GM23338 (cell line): Measurements from ENCODE around the gene DRGX. TPM values are rescaled to one million over a fixed set of nuclear protein-coding genes. Genes with fewer than 3 reads are reported as not detected.

ENCODE experiments used
- ATAC-seq: fragments of 200-7000 bp; cut with Tn5 transposase; 3 replicates; pipeline ENCODE4 v1.9.1; 2020
- DNase-seq: peaks from one replicate; pipeline ENCODE4 v3.0.0-alpha.2; 2015; ENCODE audit warnings: low spot score
- H2AFZ ChIP-seq: fragments of 200-600 bp; sonication (generic); 2 replicates; pipeline ENCODE4 v1.8.0; 2016; ENCODE audit warnings: antibody characterized with exemption, mild to moderate bottlenecking, moderate library complexity
- H3F3A ChIP-seq: fragments of 200-600 bp; sonication (generic); replicated peaks from 2 replicates; pipeline ENCODE4 v1.8.0; 2017; ENCODE audit warnings: antibody characterized with exemption, mixed run types, low read depth
- H3K27ac ChIP-seq: fragments of 200-600 bp; sonication (generic); 2 replicates; pipeline ENCODE4 v1.6.1; 2016; ENCODE audit warnings: low read depth
- H3K27me3 ChIP-seq: fragments of 200-600 bp; sonication (generic); 2 replicates; pipeline ENCODE4 v1.8.0; 2016; ENCODE audit warnings: mild to moderate bottlenecking, mixed run types, moderate library complexity; ENCODE audit not compliant: insufficient read depth
- H3K36me3 ChIP-seq: fragments of 200-600 bp; sonication (generic); 2 replicates; pipeline ENCODE4 v1.8.0; 2016; ENCODE audit warnings: mild to moderate bottlenecking; ENCODE audit not compliant: insufficient read depth
- H3K4me1 ChIP-seq: fragments of 200-600 bp; sonication (generic); 2 replicates; pipeline ENCODE4 v1.8.0; 2016; ENCODE audit warnings: mild to moderate bottlenecking, moderate library complexity; ENCODE audit not compliant: insufficient read depth
- H3K4me2 ChIP-seq: fragments of 200-600 bp; sonication (generic); 2 replicates; pipeline ENCODE4 v1.7.1; 2017; ENCODE audit warnings: mixed run types
- H3K4me3 ChIP-seq: fragments of 200-600 bp; sonication (generic); 2 replicates; pipeline ENCODE4 v1.6.1; 2016; ENCODE audit warnings: mixed run types
- H3K79me2 ChIP-seq: fragments of 200-600 bp; sonication (generic); replicated peaks from 2 replicates; pipeline ENCODE4 v1.8.0; 2017; ENCODE audit warnings: mild to moderate bottlenecking; ENCODE audit not compliant: insufficient read depth
- H3K9me2 ChIP-seq: fragments of 200-600 bp; sonication (generic); 2 replicates; pipeline ENCODE4 v1.8.0; 2017; ENCODE audit not compliant: insufficient read depth
- H4K20me1 ChIP-seq: fragments of 200-600 bp; sonication (generic); replicated peaks from 2 replicates; pipeline ENCODE4 v1.8.0; 2017; ENCODE audit warnings: mild to moderate bottlenecking; ENCODE audit not compliant: insufficient read depth
- H3K27ac Mint-ChIP-seq: 2 replicates; pipeline ENCODE4 v1.8.0; 2020; ENCODE audit warnings: inconsistent platforms, mild to moderate bottlenecking, moderate library complexity, mixed read lengths
- H3K27me3 Mint-ChIP-seq: 3 replicates; pipeline ENCODE4 v1.8.0; 2022; ENCODE audit warnings: low read depth, mild to moderate bottlenecking, moderate library complexity, mixed read lengths, inconsistent platforms; ENCODE audit not compliant: insufficient read depth, poor library complexity
- H3K36me3 Mint-ChIP-seq: 3 replicates; pipeline ENCODE4 v1.8.0; 2021; ENCODE audit warnings: low read depth, mild to moderate bottlenecking, inconsistent platforms, moderate library complexity, mixed read lengths
- H3K4me1 Mint-ChIP-seq: 3 replicates; pipeline ENCODE4 v1.8.0; 2020; ENCODE audit warnings: mild to moderate bottlenecking, inconsistent platforms, mixed read lengths
- H3K4me3 Mint-ChIP-seq: 3 replicates; pipeline ENCODE4 v1.8.0; 2021; ENCODE audit warnings: moderate library complexity, mild to moderate bottlenecking, inconsistent platforms, mixed read lengths
- H3K9me3 Mint-ChIP-seq: 3 replicates; pipeline ENCODE4 v1.8.0; 2020; ENCODE audit warnings: moderate library complexity, mild to moderate bottlenecking, inconsistent platforms, mixed read lengths
- CREB1 ChIP-seq: fragments of 250-450 bp; sonication (Bioruptor Pico); IDR thresholded peaks from 2 replicates; pipeline ENCODE4 v1.5.0; 2020; ENCODE audit warnings: low read depth, mild to moderate bottlenecking, moderate library complexity
- CTCF ChIP-seq, 2 experiments: fragments of 200-600 bp in 1 of 2; sonication (generic) in 1 of 2; conservative IDR thresholded peaks; 2 replicates each; pipeline versions ENCODE4 v1.5.1 to v1.6.1; 2016 to 2017; ENCODE audit warnings: antibody characterized with exemption in 2 of 2, low read depth in 2 of 2, mild to moderate bottlenecking in 2 of 2, moderate library complexity in 1 of 2
- ETS1 ChIP-seq: IDR thresholded peaks from 2 replicates; pipeline ENCODE4 v1.6.1; 2016; ENCODE audit warnings: antibody characterized with exemption
- EZH2 ChIP-seq: fragments of 200-600 bp; sonication (generic); IDR thresholded peaks from one replicate; pipeline ENCODE4 v1.8.0; 2017; ENCODE audit warnings: antibody characterized with exemption, mild to moderate bottlenecking, low read depth; ENCODE audit not compliant: unreplicated experiment
- EZH2phosphoT487 ChIP-seq: fragments of 200-600 bp; sonication (generic); IDR thresholded peaks from one replicate; pipeline ENCODE4 v1.8.1; 2018; ENCODE audit warnings: antibody characterized with exemption; ENCODE audit not compliant: unreplicated experiment
- JUNB ChIP-seq: IDR thresholded peaks from one replicate; pipeline ENCODE4 v1.6.1; 2016; ENCODE audit warnings: antibody characterized with exemption; ENCODE audit not compliant: unreplicated experiment
- NANOG ChIP-seq: IDR thresholded peaks from 2 replicates; pipeline ENCODE4 v1.6.1; 2016; ENCODE audit warnings: antibody characterized with exemption, borderline replicate concordance
- POLR2AphosphoS5 ChIP-seq: IDR thresholded peaks from 2 replicates; pipeline ENCODE4 v1.6.1; 2016; ENCODE audit warnings: antibody characterized with exemption, low read depth
- REST ChIP-seq: IDR thresholded peaks from one replicate; pipeline ENCODE4 v1.6.1; 2018; ENCODE audit warnings: antibody characterized with exemption; ENCODE audit not compliant: unreplicated experiment
- STAT1 ChIP-seq: IDR thresholded peaks from one replicate; pipeline ENCODE4 v1.6.1; 2016; ENCODE audit warnings: antibody characterized with exemption; ENCODE audit not compliant: unreplicated experiment
- ZNF114 ChIP-seq: fragments of 250-450 bp; sonication (Bioruptor Pico); IDR thresholded peaks from 2 replicates; pipeline ENCODE4 v1.5.0; 2020; ENCODE audit warnings: mild to moderate bottlenecking, moderate library complexity
- ZNF331 ChIP-seq: fragments of 250-450 bp; sonication (Bioruptor Pico); IDR thresholded peaks from 2 replicates; pipeline ENCODE4 v1.5.0; 2020; ENCODE audit warnings: low read depth, mild to moderate bottlenecking, moderate library complexity
- ZNF462 ChIP-seq: fragments of 250-450 bp; sonication (Bioruptor Pico); IDR thresholded peaks from 2 replicates; pipeline ENCODE4 v1.5.0; 2020; ENCODE audit warnings: mild to moderate bottlenecking, moderate library complexity
- polyA plus RNA-seq: library from polyadenylated mRNA; unstranded; fragments of >200 nt; fragmentation: Nextera tagmentation; extraction: Ambion mirVana; gene quantifications from 2 replicates; pipeline ENCODE4 v1.2.1, GENCODE V29; 2016
- total RNA-seq: library from RNA; depleted of rRNA; stranded (reverse); fragments of >200 nt; shearing (Covaris generic); gene quantifications from 2 replicates; pipeline ENCODE4 v1.2.3, GENCODE V29; 2014

The DRGX gene
- total and polyA plus RNA-seq, 2 experiments from 2014 or later: not detected

- no peaks in the 10 kb centered on the region for H3K36me3 ChIP-seq
- Mint-ChIP-seq H3K4me1 (peaks cover 7% of the 10 kb centered on the region), H3K4me3 (no peak overlapping the region), H3K27ac (no peak overlapping the region), H3K9me3 (no peaks in the 10 kb centered on the region; the same call in 2 of the 3 replicates), H3K27me3 (peaks cover 7% of the 10 kb centered on the region), H3K36me3 (no peaks in the 10 kb centered on the region)
- no peaks in the 10 kb centered on the region for H3K79me2 ChIP-seq
- no peak overlapping the region for H3K4me3 ChIP-seq
- no peak overlapping the region for H3K27ac ChIP-seq
- no peaks in the 10 kb centered on the region for H4K20me1 ChIP-seq
- ATAC-seq: no peak
- TF ChIP-seq CREB1 (CRISPR knock-in tag) (no peak), POLR2AphosphoS5 (no peak), STAT1 (no peak), EZH2 (no peak), ZNF331 (no peak), ZNF462 (CRISPR knock-in tag) (no peak), NANOG (no peak), ZNF114 (CRISPR knock-in tag) (no peak), ETS1 (no peak), JUNB (no peak), CTCF (conservative IDR thresholded peaks at IDR 0.05; ENCODE audit: low read depth in 2 of 2) (no peak), REST (no peak), EZH2phosphoT487 (no peak)
- DNase-seq: no peak
- no peaks in the 10 kb centered on the region for H3K27me3 ChIP-seq
- no peaks in the 10 kb centered on the region for H3K4me1 ChIP-seq
- no peaks in the 10 kb centered on the region for H3K9me2 ChIP-seq
- no peak overlapping the region for H2AFZ ChIP-seq
- H3F3A ChIP-seq: no peaks in the 10 kb centered on the region
- H3K4me2 ChIP-seq: no peak overlapping the region
These were observed 70.6 kb downstream of the DRGX start for GRCh38 chr10:49325131-49325915.
